Immature natural killer cell (primary cell): ENCODE data around the gene MIX23. TPM values are rescaled to one million over a fixed set of nuclear protein-coding genes. Genes with fewer than 3 reads are reported as not detected.
A peak's percentile ranks its signal among the peaks of the same experiment; 100 is the strongest.
"Not testable (repeated sequence)": the region's sequence is repeated elsewhere in the genome, so short reads cannot be mapped to it uniquely, and the experiment has no call there.

Experiments
- DNase-seq, 3 donors: peaks; one replicate each; pipeline ENCODE4 v3.0.0; 2022; ENCODE audit warnings: mixed read lengths in 1 of 3
- H3K27ac Mint-ChIP-seq, 6 donors: one replicate each; pipeline ENCODE4 v1.8.0; 2020; ENCODE audit warnings: mixed read lengths in 6 of 6, mild to moderate bottlenecking in 5 of 6, inconsistent platforms in 4 of 6, moderate library complexity in 3 of 6
- H3K27me3 Mint-ChIP-seq, 3 donors: one replicate each; pipeline ENCODE4 v1.8.0; 2020 to 2021; ENCODE audit warnings: low read depth in 3 of 3, mild to moderate bottlenecking in 3 of 3, mixed read lengths in 3 of 3, moderate library complexity in 3 of 3, inconsistent platforms in 1 of 3
- H3K36me3 Mint-ChIP-seq, 3 donors: one replicate each; pipeline ENCODE4 v1.8.0; 2020; ENCODE audit warnings: mixed read lengths in 3 of 3, inconsistent platforms in 2 of 3, mild to moderate bottlenecking in 2 of 3
- H3K4me1 Mint-ChIP-seq, 2 donors: one replicate each; pipeline ENCODE4 v1.8.0; 2020; ENCODE audit warnings: inconsistent platforms in 2 of 2, mild to moderate bottlenecking in 2 of 2, mixed read lengths in 2 of 2, moderate library complexity in 1 of 2
- H3K4me3 Mint-ChIP-seq, 5 donors: one replicate each; pipeline ENCODE4 v1.8.0; 2020; ENCODE audit warnings: mild to moderate bottlenecking in 5 of 5, mixed read lengths in 5 of 5, inconsistent platforms in 3 of 5, moderate library complexity in 3 of 5
- H3K9me3 Mint-ChIP-seq, 6 donors: one replicate each; pipeline ENCODE4 v1.8.0; 2020; ENCODE audit warnings: mild to moderate bottlenecking in 6 of 6, mixed read lengths in 6 of 6, inconsistent platforms in 4 of 6, moderate library complexity in 3 of 6
- polyA plus RNA-seq, 3 donors: library from polyadenylated mRNA; unstranded; fragments of 300-500 nt; fragmentation: Illumina TruSeq; gene quantifications; one replicate each; pipeline ENCODE4 v1.2.3, GENCODE V29; 2021

MIX23 gene
- polyA plus RNA-seq, 3 donors from 2014 or later, result 1.9 to 17.1 (median 12.7) TPM

GRCh38 chr3:122387709-122388108 is 4.7 kb upstream of the MIX23 start:
- DNase-seq, result no peak
- H3K27me3 Mint-ChIP-seq, result peaks cover 0 to 5% (median 0%) of the 10 kb centered on the region in 3 donors
- H3K27ac Mint-ChIP-seq, result no peak overlapping the region
- H3K4me3 Mint-ChIP-seq, result no peak overlapping the region
- H3K9me3 Mint-ChIP-seq, result no peaks in the 10 kb centered on the region
- H3K36me3 Mint-ChIP-seq, result peaks cover 0 to 8% (median 4%) of the 10 kb centered on the region in 3 donors
- H3K4me1 Mint-ChIP-seq, result peaks cover 18 to 28% of the 10 kb centered on the region in 2 donors

- H3K4me1 Mint-ChIP-seq, result peaks cover 25 to 42% of the 10 kb centered on the region in 2 donors
Measured at GRCh38 chr3:122383771-122384697, 1.0 kb upstream of the MIX23 start, which contains the start of gene FAM162A. Gene FAM162A, plus strand, starts transcription at chr3:122384182. Its CDS starts 84 bp downstream, at chr3:122384266.

GRCh38 chr3:122377975-122378374 is 5.1 kb downstream of the MIX23 start:
- Mint-ChIP-seq H3K4me3 (no peak overlapping the region), H3K36me3 (peaks cover 0 to 9% (median 0%) of the 10 kb centered on the region in 3 donors), H3K9me3 (no peaks in the 10 kb centered on the region), H3K27me3 (no peaks in the 10 kb centered on the region), H3K4me1 (peaks cover 10 to 17% of the 10 kb centered on the region in 2 donors), H3K27ac (no peak overlapping the region)
- no peak for DNase-seq

More at GRCh38 chr3:122383771-122384697, 1.0 kb upstream of the MIX23 start, which contains the start of gene FAM162A:
- H3K9me3 Mint-ChIP-seq, result no peaks in the 10 kb centered on the region
- peaks cover 0 to 2% (median 0%) of the 10 kb centered on the region in 3 donors for H3K27me3 Mint-ChIP-seq
- peaks cover 0 to 8% (median 4%) of the 10 kb centered on the region in 3 donors for H3K36me3 Mint-ChIP-seq
- H3K27ac Mint-ChIP-seq, result peak within 1 kb of the TSS; percentile 77 to 96 (median 93)
- DNase-seq, result peak; percentile 91 to 92 (median 91)
- H3K4me3 Mint-ChIP-seq, result peak within 1 kb of the TSS; percentile 90 to 97 (median 94)

- no peak for DNase-seq
- Mint-ChIP-seq H3K36me3 (peaks cover 4 to 16% (median 5%) of the 10 kb centered on the region in 3 donors), H3K4me1 (no peaks in the 10 kb centered on the region), H3K27me3 (no peaks in the 10 kb centered on the region), H3K27ac (peak overlapping the region in 1 of 6 donors; percentile 16), H3K9me3 (no peaks in the 10 kb centered on the region), H3K4me3 (no peak overlapping the region)
Measured at GRCh38 chr3:122374034-122374433, 9.0 kb downstream of the MIX23 start.

GRCh38 chr3:122366379-122366749 is 16.7 kb downstream of the MIX23 start:
- Mint-ChIP-seq H3K9me3 (no peaks in the 10 kb centered on the region), H3K27ac (no peak overlapping the region), H3K4me3 (no peak overlapping the region), H3K36me3 (peaks cover 16 to 26% (median 24%) of the 10 kb centered on the region in 3 donors), H3K4me1 (no peaks in the 10 kb centered on the region), H3K27me3 (no peaks in the 10 kb centered on the region)
- no peak for DNase-seq

- H3K9me3 Mint-ChIP-seq, DNase-seq, H3K27me3 Mint-ChIP-seq, H3K4me3 Mint-ChIP-seq, H3K4me1 Mint-ChIP-seq, H3K27ac Mint-ChIP-seq: not testable (repeated sequence)
- peaks cover 12 to 23% (median 21%) of the 10 kb centered on the region in 3 donors for H3K36me3 Mint-ChIP-seq
Measured at GRCh38 chr3:122365582-122366378, 17.3 kb downstream of the MIX23 start.

- H3K9me3 Mint-ChIP-seq, result no peaks in the 10 kb centered on the region
- no peak for DNase-seq
- H3K36me3 Mint-ChIP-seq, result peaks cover 16 to 26% (median 21%) of the 10 kb centered on the region in 3 donors
- H3K4me3 Mint-ChIP-seq, result no peak overlapping the region
- H3K27ac Mint-ChIP-seq, result no peak overlapping the region
- no peaks in the 10 kb centered on the region for H3K27me3 Mint-ChIP-seq
- H3K4me1 Mint-ChIP-seq, result no peaks in the 10 kb centered on the region
Measured at GRCh38 chr3:122365073-122365472, 18.0 kb downstream of the MIX23 start.

- no peak for DNase-seq
- H3K9me3 Mint-ChIP-seq, result no peaks in the 10 kb centered on the region
- H3K27ac Mint-ChIP-seq, result no peak overlapping the region
- peaks cover 16 to 26% (median 21%) of the 10 kb centered on the region in 3 donors for H3K36me3 Mint-ChIP-seq
- no peak overlapping the region for H3K4me3 Mint-ChIP-seq
- no peaks in the 10 kb centered on the region for H3K4me1 Mint-ChIP-seq
- H3K27me3 Mint-ChIP-seq, result no peaks in the 10 kb centered on the region
Measured at GRCh38 chr3:122364490-122364889, 18.5 kb downstream of the MIX23 start.

GRCh38 chr3:122362026-122362425 is 21.0 kb downstream of the MIX23 start:
- Mint-ChIP-seq H3K9me3 (no peaks in the 10 kb centered on the region), H3K27me3 (no peaks in the 10 kb centered on the region), H3K36me3 (peaks cover 12 to 32% (median 14%) of the 10 kb centered on the region in 3 donors), H3K27ac (no peak overlapping the region), H3K4me3 (no peak overlapping the region), H3K4me1 (no peaks in the 10 kb centered on the region)
- DNase-seq, result no peak

- no peaks in the 10 kb centered on the region for H3K27me3 Mint-ChIP-seq
- H3K4me1 Mint-ChIP-seq, result no peaks in the 10 kb centered on the region
- no peak overlapping the region for H3K4me3 Mint-ChIP-seq
- H3K9me3 Mint-ChIP-seq, result no peaks in the 10 kb centered on the region
- peak overlapping the region in 1 of 6 donors; percentile 9 for H3K27ac Mint-ChIP-seq
- no peak for DNase-seq
- H3K36me3 Mint-ChIP-seq, result peaks cover 5 to 21% (median 12%) of the 10 kb centered on the region in 3 donors
Measured at GRCh38 chr3:122358703-122359032, 24.4 kb downstream of the MIX23 start.

- Mint-ChIP-seq H3K27me3 (no peaks in the 10 kb centered on the region), H3K27ac (peak overlapping the region in 2 of 6 donors; percentile 9 to 31), H3K36me3 (peaks cover 5 to 16% (median 8%) of the 10 kb centered on the region in 3 donors), H3K4me1 (no peaks in the 10 kb centered on the region), H3K4me3 (no peak overlapping the region), H3K9me3 (no peaks in the 10 kb centered on the region)
- DNase-seq, result no peak
Measured at GRCh38 chr3:122357828-122358702, 25.0 kb downstream of the MIX23 start.

GRCh38 chr3:122356402-122356801 is 26.6 kb downstream of the MIX23 start:
- no peaks in the 10 kb centered on the region for H3K9me3 Mint-ChIP-seq
- DNase-seq, result no peak
- H3K4me3 Mint-ChIP-seq, result no peak overlapping the region
- no peak overlapping the region for H3K27ac Mint-ChIP-seq
- no peaks in the 10 kb centered on the region for H3K4me1 Mint-ChIP-seq
- H3K36me3 Mint-ChIP-seq, result peaks cover 5 to 13% (median 8%) of the 10 kb centered on the region in 3 donors
- no peaks in the 10 kb centered on the region for H3K27me3 Mint-ChIP-seq

GRCh38 chr3:122355612-122356011 is 27.4 kb downstream of the MIX23 start:
- DNase-seq, result no peak
- Mint-ChIP-seq H3K4me1 (no peaks in the 10 kb centered on the region), H3K36me3 (peaks cover 5 to 13% (median 8%) of the 10 kb centered on the region in 3 donors), H3K27me3 (no peaks in the 10 kb centered on the region), H3K4me3 (no peak overlapping the region), H3K27ac (no peak overlapping the region), H3K9me3 (no peaks in the 10 kb centered on the region)
